ENCODE measurements around the gene ZFAND3. TPM values are rescaled to one million over a fixed set of nuclear protein-coding genes. Genes with fewer than 3 reads are reported as not detected.

Gene ZFAND3
- total RNA-seq, 1 experiment from 2014 or later: 47.2 TPM

DNA sequence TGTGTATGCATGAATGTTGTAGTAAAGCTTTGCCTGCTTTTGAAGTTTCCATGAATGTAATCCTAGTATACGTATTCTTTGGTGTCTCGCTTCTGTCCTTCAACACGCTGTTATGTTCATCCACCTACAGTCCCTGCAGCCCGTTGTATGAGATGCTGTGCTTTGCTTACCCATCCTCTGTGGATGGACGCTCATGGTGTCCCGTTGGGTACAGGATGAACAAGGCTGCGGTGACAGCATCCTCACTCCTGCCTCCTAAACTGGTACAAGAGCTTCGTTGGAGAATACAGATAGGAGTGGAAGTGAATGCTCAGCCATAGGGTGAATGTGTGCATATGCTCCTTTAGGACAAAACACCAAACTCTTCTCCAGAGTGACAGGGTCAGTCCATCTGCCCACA is 366.2 kb downstream of the ZFAND3 start:
- intact Hi-C loops (cut with micrococcal nuclease): no loop called here
- no peaks in the 10 kb centered on the region for H3K36me3 ChIP-seq (ENCODE audit: control insufficient read depth in 1 of 2, insufficient read depth in 2 of 2, low read length in 2 of 2)
- no peak overlapping the region for H3K4me3 ChIP-seq (replicated peaks in 1 of 2; ENCODE audit: low read depth in 1 of 2, low read length in 2 of 2)
- no peak for ATAC-seq
- H3K27me3 ChIP-seq (ENCODE audit: insufficient read depth, low read length): no peaks in the 10 kb centered on the region
- no peaks in the 10 kb centered on the region for H4K20me1 ChIP-seq (ENCODE audit: insufficient read depth)
- CTCF ChIA-PET: no interaction called here
- H3K9ac ChIP-seq (ENCODE audit: low read length): no peak overlapping the region
- no peak for DNase-seq (ENCODE audit: low read depth, low spot score)
- BruUV-seq (replicated peaks): no TSS peak
- TF ChIP-seq, protein P1, sequence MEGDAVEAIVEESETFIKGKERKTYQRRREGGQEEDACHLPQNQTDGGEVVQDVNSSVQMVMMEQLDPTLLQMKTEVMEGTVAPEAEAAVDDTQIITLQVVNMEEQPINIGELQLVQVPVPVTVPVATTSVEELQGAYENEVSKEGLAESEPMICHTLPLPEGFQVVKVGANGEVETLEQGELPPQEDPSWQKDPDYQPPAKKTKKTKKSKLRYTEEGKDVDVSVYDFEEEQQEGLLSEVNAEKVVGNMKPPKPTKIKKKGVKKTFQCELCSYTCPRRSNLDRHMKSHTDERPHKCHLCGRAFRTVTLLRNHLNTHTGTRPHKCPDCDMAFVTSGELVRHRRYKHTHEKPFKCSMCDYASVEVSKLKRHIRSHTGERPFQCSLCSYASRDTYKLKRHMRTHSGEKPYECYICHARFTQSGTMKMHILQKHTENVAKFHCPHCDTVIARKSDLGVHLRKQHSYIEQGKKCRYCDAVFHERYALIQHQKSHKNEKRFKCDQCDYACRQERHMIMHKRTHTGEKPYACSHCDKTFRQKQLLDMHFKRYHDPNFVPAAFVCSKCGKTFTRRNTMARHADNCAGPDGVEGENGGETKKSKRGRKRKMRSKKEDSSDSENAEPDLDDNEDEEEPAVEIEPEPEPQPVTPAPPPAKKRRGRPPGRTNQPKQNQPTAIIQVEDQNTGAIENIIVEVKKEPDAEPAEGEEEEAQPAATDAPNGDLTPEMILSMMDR (IDR thresholded peaks at IDR 0.05 in 2 of 3, conservative IDR thresholded peaks at IDR 0.05 in 1 of 3; ENCODE audit: borderline replicate concordance in 1 of 3, insufficient read depth in 1 of 3, low read depth in 2 of 3, low read length in 2 of 3): no peak
- TF ChIP-seq, protein P2, sequence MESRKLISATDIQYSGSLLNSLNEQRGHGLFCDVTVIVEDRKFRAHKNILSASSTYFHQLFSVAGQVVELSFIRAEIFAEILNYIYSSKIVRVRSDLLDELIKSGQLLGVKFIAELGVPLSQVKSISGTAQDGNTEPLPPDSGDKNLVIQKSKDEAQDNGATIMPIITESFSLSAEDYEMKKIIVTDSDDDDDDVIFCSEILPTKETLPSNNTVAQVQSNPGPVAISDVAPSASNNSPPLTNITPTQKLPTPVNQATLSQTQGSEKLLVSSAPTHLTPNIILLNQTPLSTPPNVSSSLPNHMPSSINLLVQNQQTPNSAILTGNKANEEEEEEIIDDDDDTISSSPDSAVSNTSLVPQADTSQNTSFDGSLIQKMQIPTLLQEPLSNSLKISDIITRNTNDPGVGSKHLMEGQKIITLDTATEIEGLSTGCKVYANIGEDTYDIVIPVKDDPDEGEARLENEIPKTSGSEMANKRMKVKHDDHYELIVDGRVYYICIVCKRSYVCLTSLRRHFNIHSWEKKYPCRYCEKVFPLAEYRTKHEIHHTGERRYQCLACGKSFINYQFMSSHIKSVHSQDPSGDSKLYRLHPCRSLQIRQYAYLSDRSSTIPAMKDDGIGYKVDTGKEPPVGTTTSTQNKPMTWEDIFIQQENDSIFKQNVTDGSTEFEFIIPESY (IDR thresholded peaks at IDR 0.05; ENCODE audit: extremely low read depth, insufficient replicate concordance, low read length): no peak
- no peak for TF ChIP-seq EGR1 (IDR thresholded peaks at IDR 0.05; ENCODE audit: low read depth)
- TF ChIP-seq CBX3 (IDR thresholded peaks at IDR 0.05; ENCODE audit: low read depth): no peak
- TF ChIP-seq EZH2 (IDR thresholded peaks at IDR 0.05): no peak
- TF ChIP-seq POLR2AphosphoS5 (IDR thresholded peaks at IDR 0.05; ENCODE audit: low read depth, low read length): no peak
- TF ChIP-seq SP1 (IDR thresholded peaks at IDR 0.05; ENCODE audit: low read depth): no peak
- TF ChIP-seq EZH2phosphoT487 (IDR thresholded peaks at IDR 0.05; ENCODE audit: borderline replicate concordance): no peak
- TF ChIP-seq, protein P3, sequence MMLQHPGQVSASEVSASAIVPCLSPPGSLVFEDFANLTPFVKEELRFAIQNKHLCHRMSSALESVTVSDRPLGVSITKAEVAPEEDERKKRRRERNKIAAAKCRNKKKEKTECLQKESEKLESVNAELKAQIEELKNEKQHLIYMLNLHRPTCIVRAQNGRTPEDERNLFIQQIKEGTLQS (IDR thresholded peaks at IDR 0.05): no peak
- no peak for TF ChIP-seq YY1 (IDR thresholded peaks at IDR 0.05; ENCODE audit: extremely low read depth, insufficient replicate concordance, low read depth, low read length)
- no peak for TF ChIP-seq SRF (IDR thresholded peaks at IDR 0.05; ENCODE audit: low read depth)
- no peak for TF ChIP-seq ELF1 (IDR thresholded peaks at IDR 0.05; ENCODE audit: borderline replicate concordance, low read depth)
- TF ChIP-seq CEBPB (IDR thresholded peaks at IDR 0.05; ENCODE audit: low read depth): no peak
- no peak for TF ChIP-seq SIN3A (IDR thresholded peaks at IDR 0.05; ENCODE audit: low read depth)
- TF ChIP-seq, protein P4, sequence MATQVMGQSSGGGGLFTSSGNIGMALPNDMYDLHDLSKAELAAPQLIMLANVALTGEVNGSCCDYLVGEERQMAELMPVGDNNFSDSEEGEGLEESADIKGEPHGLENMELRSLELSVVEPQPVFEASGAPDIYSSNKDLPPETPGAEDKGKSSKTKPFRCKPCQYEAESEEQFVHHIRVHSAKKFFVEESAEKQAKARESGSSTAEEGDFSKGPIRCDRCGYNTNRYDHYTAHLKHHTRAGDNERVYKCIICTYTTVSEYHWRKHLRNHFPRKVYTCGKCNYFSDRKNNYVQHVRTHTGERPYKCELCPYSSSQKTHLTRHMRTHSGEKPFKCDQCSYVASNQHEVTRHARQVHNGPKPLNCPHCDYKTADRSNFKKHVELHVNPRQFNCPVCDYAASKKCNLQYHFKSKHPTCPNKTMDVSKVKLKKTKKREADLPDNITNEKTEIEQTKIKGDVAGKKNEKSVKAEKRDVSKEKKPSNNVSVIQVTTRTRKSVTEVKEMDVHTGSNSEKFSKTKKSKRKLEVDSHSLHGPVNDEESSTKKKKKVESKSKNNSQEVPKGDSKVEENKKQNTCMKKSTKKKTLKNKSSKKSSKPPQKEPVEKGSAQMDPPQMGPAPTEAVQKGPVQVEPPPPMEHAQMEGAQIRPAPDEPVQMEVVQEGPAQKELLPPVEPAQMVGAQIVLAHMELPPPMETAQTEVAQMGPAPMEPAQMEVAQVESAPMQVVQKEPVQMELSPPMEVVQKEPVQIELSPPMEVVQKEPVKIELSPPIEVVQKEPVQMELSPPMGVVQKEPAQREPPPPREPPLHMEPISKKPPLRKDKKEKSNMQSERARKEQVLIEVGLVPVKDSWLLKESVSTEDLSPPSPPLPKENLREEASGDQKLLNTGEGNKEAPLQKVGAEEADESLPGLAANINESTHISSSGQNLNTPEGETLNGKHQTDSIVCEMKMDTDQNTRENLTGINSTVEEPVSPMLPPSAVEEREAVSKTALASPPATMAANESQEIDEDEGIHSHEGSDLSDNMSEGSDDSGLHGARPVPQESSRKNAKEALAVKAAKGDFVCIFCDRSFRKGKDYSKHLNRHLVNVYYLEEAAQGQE (IDR thresholded peaks at IDR 0.05; ENCODE audit: low read depth): no peak
- TF ChIP-seq TCF7L2 (IDR thresholded peaks at IDR 0.05; ENCODE audit: borderline replicate concordance, extremely low read depth, insufficient read depth, insufficient read length): no peak
- TF ChIP-seq ZNF274 (IDR thresholded peaks at IDR 0.05; ENCODE audit: low read depth, low read length): no peak
- no peak for TF ChIP-seq JUND (IDR thresholded peaks at IDR 0.05)
- no peak for TF ChIP-seq ZFX (IDR thresholded peaks at IDR 0.05)
- RAD21 ChIA-PET (ENCODE audit: low non-redundant PET in 1 of 2, low total read pairs in 2 of 2, uncharacterized antibody in 2 of 2, unreplicated experiment in 2 of 2): no interaction called here
- no peaks in the 10 kb centered on the region for H3K79me2 ChIP-seq (ENCODE audit: insufficient read depth, low read length)
- no peak overlapping the region for H3K4me2 ChIP-seq (ENCODE audit: low read length)
- no peak overlapping the region for H3K27ac ChIP-seq (ENCODE audit: low read depth, low read length)
- H2AFZ ChIP-seq (ENCODE audit: low read depth, low read length, poor library complexity, severe bottlenecking): no peak overlapping the region
- POLR2A ChIA-PET: no interaction called here
- no peaks in the 10 kb centered on the region for H3K4me1 ChIP-seq (ENCODE audit: control insufficient read depth in 1 of 2, insufficient read depth in 2 of 2, low read length in 2 of 2)
- no peaks in the 10 kb centered on the region for H3K9me3 ChIP-seq (ENCODE audit: control insufficient read depth in 1 of 2, insufficient read depth in 1 of 2, low read depth in 1 of 2, low read length in 2 of 2)
- H3K9me2 ChIP-seq (ENCODE audit: insufficient read depth): no peaks in the 10 kb centered on the region
